Common myeloid progenitor, CD34-positive (primary cell): Measurements from ENCODE around the gene WDR1.
A peak's percentile ranks its signal among the peaks of the same experiment; 100 is the strongest.

ENCODE experiments used
- CTCF ChIA-PET: fragments of 350-600 bp; sonication (Branson Sonifier 250); formaldehyde crosslinking; loops from one replicate; lab custom pipeline; 2021; ENCODE audit warnings: antibody characterized with exemption; lab: Charles Lee
- POLR2A ChIA-PET: fragments of 350-600 bp; sonication (Branson Sonifier 250); formaldehyde crosslinking; loops from one replicate; lab custom pipeline; 2021; ENCODE audit warnings: antibody characterized with exemption; lab: Charles Lee
- DNase-seq, 3 donors: peaks; one replicate each; pipeline versions ENCODE4 v3.0.0 to v3.0.0-alpha.2; 2013
- H3K27ac ChIP-seq, 2 experiments: 1 replicate in 1 of 2; 2 replicates in 1 of 2; pipeline ENCODE4 v1.7.0; 2013; ENCODE audit warnings: inconsistent platforms in 2 of 2, low read length in 2 of 2, mild to moderate bottlenecking in 2 of 2, low read depth in 1 of 2, moderate library complexity in 1 of 2; ENCODE audit not compliant: severe bottlenecking in 2 of 2, insufficient read depth in 1 of 2, poor library complexity in 1 of 2
- H3K27me3 ChIP-seq, 5 experiments: replicated peaks in 2 of 5; 1 replicate in 3 of 5; 2 replicates in 2 of 5; pipeline versions ENCODE4 v1.6.1 to v1.7.0; 2013; ENCODE audit warnings: low read length in 4 of 5, mild to moderate bottlenecking in 2 of 5, moderate library complexity in 2 of 5, inconsistent platforms in 1 of 5; ENCODE audit not compliant: insufficient read depth in 5 of 5, control insufficient read depth in 4 of 5
- H3K36me3 ChIP-seq, 4 experiments: 1 replicate in 2 of 4; 2 replicates in 2 of 4; pipeline versions ENCODE4 v1.6.1 to v1.7.0; 2013; ENCODE audit warnings: low read length in 3 of 4, control low read depth in 1 of 4, mild to moderate bottlenecking in 1 of 4; ENCODE audit not compliant: control insufficient read depth in 4 of 4, insufficient read depth in 4 of 4
- H3K4me1 ChIP-seq, 4 experiments: 1 replicate in 3 of 4; 2 replicates in 1 of 4; pipeline versions ENCODE4 v1.6.1 to v1.7.1; 2013; ENCODE audit warnings: low read length in 3 of 4, mild to moderate bottlenecking in 3 of 4, control low read depth in 1 of 4, inconsistent platforms in 1 of 4, moderate library complexity in 1 of 4; ENCODE audit not compliant: control insufficient read depth in 4 of 4, insufficient read depth in 4 of 4; ENCODE audit errors: control extremely low read depth in 1 of 4
- H3K4me3 ChIP-seq, 7 experiments: 1 replicate in 4 of 7; 2 replicates in 3 of 7; pipeline versions ENCODE4 v1.5.1 to v1.7.0; 2013; ENCODE audit warnings: mild to moderate bottlenecking in 7 of 7, low read length in 6 of 7, moderate library complexity in 6 of 7, inconsistent platforms in 2 of 7, low read depth in 2 of 7, control low read depth in 1 of 7; ENCODE audit not compliant: insufficient read depth in 4 of 7, control insufficient read depth in 1 of 7; ENCODE audit errors: extremely low read depth in 1 of 7
- H3K9me3 ChIP-seq, 5 experiments: 1 replicate in 4 of 5; 2 replicates in 1 of 5; pipeline versions ENCODE4 v1.6.1 to v1.7.1; 2013; ENCODE audit warnings: low read length in 4 of 5, mild to moderate bottlenecking in 2 of 5, inconsistent platforms in 1 of 5, low read depth in 1 of 5, moderate library complexity in 1 of 5; ENCODE audit not compliant: control insufficient read depth in 4 of 5, insufficient read depth in 2 of 5; ENCODE audit errors: control extremely low read depth in 1 of 5
- WGBS: methylation state at CpG from one replicate; pipeline ENCODE4 v1.1.5; 2013; ENCODE audit not compliant: insufficient coverage; 5-methylcytosine and 5-hydroxymethylcytosine counted together

The WDR1 gene

DNA sequence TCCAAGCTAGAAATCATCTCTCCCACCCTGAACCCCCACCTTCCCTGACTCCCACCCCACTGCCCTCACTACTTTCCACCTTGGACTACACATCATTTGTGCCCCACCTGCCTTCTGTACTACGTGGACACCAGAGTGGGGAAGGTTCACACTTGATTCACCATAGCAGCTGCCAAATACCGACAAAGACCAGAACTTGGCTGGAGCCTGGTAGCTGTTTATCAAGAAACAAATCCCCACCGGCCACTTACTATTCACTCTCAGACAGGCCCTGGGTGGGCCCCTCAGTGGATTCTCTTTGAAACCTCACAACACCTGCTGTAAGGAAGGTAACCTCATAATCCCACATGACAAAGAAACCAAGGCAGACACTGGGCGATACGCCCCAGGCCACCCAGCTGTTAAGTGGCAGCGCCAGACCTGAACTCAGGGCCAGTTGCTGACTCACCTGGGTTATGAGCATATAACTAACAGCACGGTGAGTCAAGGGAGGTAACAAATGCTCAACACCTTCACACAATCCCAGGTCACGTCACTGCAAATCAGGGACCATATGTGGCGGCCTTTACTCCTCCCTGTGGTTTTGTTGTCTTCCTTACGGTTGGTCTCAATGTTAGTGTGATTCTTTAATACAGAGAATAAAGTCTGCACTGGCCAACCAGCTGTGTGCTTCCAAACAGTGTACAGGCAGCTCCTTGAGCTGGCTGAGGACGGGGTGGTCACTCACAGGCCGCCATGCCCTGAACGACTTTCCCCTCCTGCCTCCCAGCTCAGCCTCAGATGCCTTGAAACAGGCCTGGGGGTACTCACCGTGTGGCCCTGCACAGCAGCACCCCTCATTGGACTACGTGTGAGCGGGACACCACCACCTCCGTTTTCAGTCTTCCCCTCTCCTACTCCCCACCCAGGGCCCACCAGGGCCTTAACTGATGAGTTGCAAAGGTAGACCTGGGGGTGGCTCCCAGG, 7.5 kb downstream of the WDR1 start:
- Histone ChIP-seq H3K4me3 (no peak overlapping the region), H3K36me3 (peaks cover 10 to 87% (median 65%) of the 10 kb centered on the region in 4 experiments), H3K27ac (peak overlapping the region in 1 of 2 experiments; percentile 12), H3K27me3 (no peaks in the 10 kb centered on the region), H3K9me3 (no peaks in the 10 kb centered on the region), H3K4me1 (peaks cover 2 to 32% (median 20%) of the 10 kb centered on the region in 4 experiments)
- WGBS: 97% methylated on average over 12 of the region's 17 CpGs
- ChIA-PET POLR2A (interaction anchor here (2.9 kb wide), 1 partner anchor 8 kb away, joined by 8 read pairs; the partner anchor contains the start of gene WDR1), CTCF (interaction anchor here (0.9 to 3.0 kb wide), 10 partner anchors 8 to 52 kb away, joined by 3 to 9 read pairs (median 4); partner anchors contain the start of gene WDR1)
- no peak for DNase-seq

DNA sequence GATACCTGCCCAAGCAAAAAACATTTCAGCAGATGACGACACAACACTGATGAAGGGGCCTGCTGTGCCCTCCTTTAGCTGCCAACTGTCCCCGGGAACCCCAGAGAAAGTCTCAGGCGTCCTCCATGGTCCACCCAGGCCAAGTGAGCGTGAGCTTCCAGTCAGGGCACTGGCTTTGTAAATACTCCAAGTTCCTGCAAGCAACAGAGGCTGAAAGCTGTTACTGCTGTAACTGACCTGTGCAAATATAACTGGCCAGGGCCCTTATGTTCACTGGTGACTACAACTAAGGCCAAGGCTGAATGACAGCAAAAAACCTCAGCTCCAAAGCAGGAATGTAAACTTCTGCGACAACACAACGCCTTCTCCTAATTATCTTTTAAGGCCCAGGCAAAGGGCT, 8.2 kb downstream of the WDR1 start:
- Histone ChIP-seq H3K27ac (no peak overlapping the region), H3K36me3 (peaks cover 8 to 85% (median 62%) of the 10 kb centered on the region in 4 experiments), H3K27me3 (no peaks in the 10 kb centered on the region), H3K9me3 (no peaks in the 10 kb centered on the region), H3K4me1 (peaks cover 2 to 28% (median 20%) of the 10 kb centered on the region in 4 experiments), H3K4me3 (no peak overlapping the region)
- WGBS: 99% methylated on average over 6 of the region's 6 CpGs
- POLR2A ChIA-PET: interaction anchor here (2.9 kb wide), 1 partner anchor 9 kb away, joined by 8 read pairs; the partner anchor contains the start of gene WDR1
- CTCF ChIA-PET: interaction anchor here (0.9 to 3.0 kb wide), 9 partner anchors 9 to 50 kb away, joined by 3 to 9 read pairs (median 4); partner anchors contain the start of gene WDR1
- no peak for DNase-seq

DNA sequence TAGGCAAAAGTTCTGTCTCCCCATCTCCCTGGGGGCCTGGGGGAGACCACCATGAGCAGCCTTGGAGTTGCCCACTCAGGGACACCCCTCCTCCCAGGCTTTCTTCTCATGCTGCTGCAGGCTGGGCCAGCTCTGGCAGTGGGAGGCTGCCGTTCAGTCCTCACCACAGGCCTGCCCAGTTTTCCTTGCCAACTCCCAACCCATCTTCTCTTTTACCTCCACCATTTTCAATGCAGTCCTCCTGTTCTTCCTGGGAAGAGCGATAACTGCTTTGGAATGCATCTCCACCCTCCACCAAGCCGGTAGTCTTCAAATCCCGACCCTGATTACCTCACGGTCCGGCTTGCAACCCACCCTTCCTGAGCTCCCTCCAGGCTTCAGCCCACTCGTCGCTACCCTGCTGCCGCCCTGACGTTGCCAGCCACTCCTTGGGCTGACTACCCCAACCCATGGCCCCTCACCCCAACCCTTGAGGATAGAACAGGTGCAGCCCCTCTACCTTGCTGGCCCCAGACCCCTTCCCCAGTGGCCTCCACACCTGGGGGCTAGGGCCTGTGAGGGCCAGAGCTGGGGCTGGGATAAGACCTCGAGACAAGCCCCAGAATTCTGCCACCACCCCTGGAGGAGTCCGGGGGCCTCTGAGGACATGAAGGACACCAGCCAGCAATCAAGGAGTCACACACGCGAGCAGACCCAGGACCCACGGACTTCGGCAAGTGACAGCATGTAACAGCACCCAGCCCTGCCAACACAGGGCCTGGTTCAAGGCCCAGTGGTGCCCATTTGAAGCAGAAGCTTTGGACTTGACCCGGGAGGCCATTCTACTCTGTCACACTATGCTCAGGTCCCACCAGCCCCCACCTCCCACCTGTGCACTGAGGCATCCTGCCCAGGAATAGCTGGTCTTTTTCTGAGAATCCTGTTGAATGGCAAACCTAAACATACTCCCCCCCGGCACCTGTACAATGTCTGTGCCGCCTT, 9.2 kb downstream of the WDR1 start:
- peaks cover 7 to 85% (median 59%) of the 10 kb centered on the region in 4 experiments for H3K36me3 ChIP-seq
- ChIA-PET CTCF (interaction anchor here (0.7 to 3.0 kb wide), 8 partner anchors 10 to 26 kb away, joined by 3 to 9 read pairs (median 6); partner anchors contain the start of gene WDR1), POLR2A (interaction anchor here (2.9 kb wide), 1 partner anchor 10 kb away, joined by 8 read pairs; the partner anchor contains the start of gene WDR1)
- DNase-seq: no peak
- no peaks in the 10 kb centered on the region for H3K9me3 ChIP-seq
- WGBS: 89% methylated on average over 15 of the region's 19 CpGs
- H3K27ac ChIP-seq: no peak overlapping the region
- H3K4me3 ChIP-seq: no peak overlapping the region
- no peaks in the 10 kb centered on the region for H3K27me3 ChIP-seq
- peaks cover 2 to 28% (median 21%) of the 10 kb centered on the region in 4 experiments for H3K4me1 ChIP-seq

DNA sequence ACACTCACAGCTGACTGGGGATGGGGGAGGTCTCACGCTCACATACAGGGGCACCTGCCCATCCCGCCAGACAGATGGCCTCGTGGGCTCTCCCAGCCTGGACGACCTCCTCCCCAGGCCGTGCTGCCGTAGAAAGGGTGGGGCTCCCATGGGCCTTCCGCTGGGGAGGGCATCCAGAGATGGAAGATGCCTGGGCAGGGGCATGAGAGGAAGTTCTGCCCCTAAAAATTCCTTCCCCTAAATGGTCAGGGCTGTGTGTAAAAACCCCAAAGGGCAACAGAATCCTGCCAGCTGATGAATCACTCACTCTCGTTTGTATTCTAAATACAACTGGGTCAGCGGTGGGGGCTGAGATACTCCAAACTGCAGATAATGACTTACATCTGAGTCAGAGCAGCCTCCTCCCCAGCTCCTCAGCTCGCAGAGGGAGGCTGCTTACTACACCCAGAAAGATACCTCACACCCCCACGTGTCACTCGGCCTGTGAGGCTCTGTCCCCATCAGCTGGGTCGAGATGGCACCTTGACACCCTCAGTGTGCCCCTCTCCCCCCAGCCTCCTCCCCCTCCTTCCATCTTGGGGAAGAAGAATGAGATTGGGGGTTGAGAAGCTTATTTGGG, 10.1 kb downstream of the WDR1 start:
- Histone ChIP-seq H3K27ac (peak overlapping the region in 1 of 2 experiments; percentile 28), H3K9me3 (no peaks in the 10 kb centered on the region), H3K4me3 (no peak overlapping the region), H3K4me1 (peaks cover 2 to 35% (median 27%) of the 10 kb centered on the region in 4 experiments), H3K36me3 (peaks cover 5 to 86% (median 59%) of the 10 kb centered on the region in 4 experiments), H3K27me3 (no peaks in the 10 kb centered on the region)
- POLR2A ChIA-PET: interaction anchor here (2.9 kb wide), 1 partner anchor 11 kb away, joined by 8 read pairs; the partner anchor contains the start of gene WDR1
- DNase-seq: peak in 2 of 3 donors; percentile 66 to 69
- CTCF ChIA-PET: interaction anchor here (0.7 to 2.6 kb wide), 5 partner anchors 10 to 25 kb away, joined by 3 to 9 read pairs (median 4); partner anchors contain the start of gene WDR1
- 74% methylated on average over 3 of the region's 13 CpGs for WGBS

DNA sequence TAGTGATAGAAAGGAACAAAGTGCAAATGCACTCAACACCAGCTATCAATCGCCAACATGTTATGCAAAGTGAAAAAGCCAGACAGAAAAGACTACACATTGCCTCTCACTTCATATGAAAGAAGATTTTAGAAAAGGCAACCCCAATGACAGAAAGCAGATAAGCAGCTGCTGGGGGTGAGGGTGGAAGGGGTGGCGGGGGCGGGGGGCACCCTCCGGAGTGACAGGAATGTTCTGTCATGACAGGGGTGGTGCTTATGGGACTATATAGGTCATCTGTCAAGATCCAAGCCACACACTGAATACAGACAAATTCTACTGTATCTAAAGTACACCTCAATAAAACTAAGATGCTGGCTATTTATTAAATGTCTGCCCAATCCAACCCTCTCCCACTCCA, 10.7 kb downstream of the WDR1 start:
- ChIA-PET CTCF (interaction anchor here (1.5 kb wide), 1 partner anchor 25 kb away, joined by 4 read pairs; no protein-coding TSS in a partner anchor), POLR2A (interaction anchor here (2.9 kb wide), 1 partner anchor 11 kb away, joined by 8 read pairs; the partner anchor contains the start of gene WDR1)
- Histone ChIP-seq H3K4me1 (peaks cover 2 to 41% (median 32%) of the 10 kb centered on the region in 4 experiments), H3K9me3 (no peaks in the 10 kb centered on the region), H3K27me3 (no peaks in the 10 kb centered on the region), H3K36me3 (peaks cover 5 to 86% (median 57%) of the 10 kb centered on the region in 4 experiments), H3K27ac (peak overlapping the region in 1 of 2 experiments; percentile 28), H3K4me3 (no peak overlapping the region)
- WGBS: no CpG with 5 or more reads among the region's 4 CpGs
- DNase-seq: no peak

DNA sequence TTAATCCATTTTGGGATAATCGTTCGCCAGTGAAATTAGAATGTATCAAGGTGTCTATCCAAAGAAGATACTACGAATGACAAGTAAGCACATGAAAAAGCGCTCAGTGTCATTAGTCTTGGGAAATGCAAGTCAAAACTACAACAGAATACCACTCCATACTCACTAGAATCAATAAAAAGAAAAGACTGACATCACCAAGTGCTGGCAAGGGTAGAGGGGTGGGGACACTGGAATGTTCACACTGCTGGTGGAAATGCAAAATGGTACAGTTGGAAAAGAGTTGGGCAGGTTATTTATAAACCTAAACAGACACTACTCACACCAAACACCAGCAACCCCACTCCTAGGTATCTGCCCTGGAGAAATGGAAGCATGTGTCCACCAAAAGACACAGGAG, 11.2 kb downstream of the WDR1 start:
- Histone ChIP-seq H3K9me3 (no peaks in the 10 kb centered on the region), H3K4me1 (peaks cover 2 to 46% (median 37%) of the 10 kb centered on the region in 4 experiments), H3K36me3 (peaks cover 5 to 86% (median 52%) of the 10 kb centered on the region in 4 experiments), H3K4me3 (no peak overlapping the region), H3K27ac (no peak overlapping the region), H3K27me3 (no peaks in the 10 kb centered on the region)
- 80% methylated on average over 3 of the region's 4 CpGs for WGBS
- ChIA-PET POLR2A (no interaction called here), CTCF (interaction anchor here (1.3 to 2.7 kb wide), 2 partner anchors 10 to 16 kb away, joined by 4 to 11 read pairs; no protein-coding TSS in a partner anchor)
- no peak for DNase-seq
